Stomach (tissue), 4 donors: Measurements from ENCODE around the gene PHF23.

ENCODE experiments used
- POLR2A ChIP-seq, 4 donors: fragments of 450-650 bp; IDR thresholded peaks; one replicate each; pipeline ENCODE4 v1.6.1; 2016; ENCODE audit warnings: antibody characterized with exemption in 4 of 4, control low read depth in 2 of 4, mild to moderate bottlenecking in 1 of 4, moderate library complexity in 1 of 4
- TF ChIP-seq, protein P1 (sequence below), 7 experiments: fragments of 450-650 bp in 4 of 7; fragments of 200-600 bp in 3 of 7; sonication (generic) in 3 of 7; IDR thresholded peaks; one replicate each; pipeline ENCODE4 v1.5.1; 2016 to 2019; ENCODE audit warnings: antibody characterized with exemption in 7 of 7, control low read depth in 2 of 7, mild to moderate bottlenecking in 1 of 7

DNA sequence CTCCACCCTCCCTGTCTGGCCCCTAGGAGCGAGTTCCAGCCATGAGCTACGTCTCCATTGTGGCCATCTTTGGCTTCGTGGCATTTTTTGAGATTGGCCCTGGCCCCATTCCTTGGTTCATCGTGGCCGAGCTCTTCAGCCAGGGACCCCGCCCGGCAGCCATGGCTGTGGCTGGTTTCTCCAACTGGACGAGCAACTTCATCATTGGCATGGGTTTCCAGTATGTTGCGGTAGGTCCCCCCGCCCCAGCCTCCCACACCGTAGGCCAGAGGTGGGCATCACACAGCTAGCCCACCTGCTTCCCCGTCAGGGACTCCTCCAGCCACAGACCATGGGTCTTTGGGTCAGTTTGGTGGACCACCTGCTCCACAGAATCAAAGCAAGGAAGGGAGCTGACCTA lies 46.4 kb upstream of the PHF23 start:
- TF ChIP-seq, protein P1, sequence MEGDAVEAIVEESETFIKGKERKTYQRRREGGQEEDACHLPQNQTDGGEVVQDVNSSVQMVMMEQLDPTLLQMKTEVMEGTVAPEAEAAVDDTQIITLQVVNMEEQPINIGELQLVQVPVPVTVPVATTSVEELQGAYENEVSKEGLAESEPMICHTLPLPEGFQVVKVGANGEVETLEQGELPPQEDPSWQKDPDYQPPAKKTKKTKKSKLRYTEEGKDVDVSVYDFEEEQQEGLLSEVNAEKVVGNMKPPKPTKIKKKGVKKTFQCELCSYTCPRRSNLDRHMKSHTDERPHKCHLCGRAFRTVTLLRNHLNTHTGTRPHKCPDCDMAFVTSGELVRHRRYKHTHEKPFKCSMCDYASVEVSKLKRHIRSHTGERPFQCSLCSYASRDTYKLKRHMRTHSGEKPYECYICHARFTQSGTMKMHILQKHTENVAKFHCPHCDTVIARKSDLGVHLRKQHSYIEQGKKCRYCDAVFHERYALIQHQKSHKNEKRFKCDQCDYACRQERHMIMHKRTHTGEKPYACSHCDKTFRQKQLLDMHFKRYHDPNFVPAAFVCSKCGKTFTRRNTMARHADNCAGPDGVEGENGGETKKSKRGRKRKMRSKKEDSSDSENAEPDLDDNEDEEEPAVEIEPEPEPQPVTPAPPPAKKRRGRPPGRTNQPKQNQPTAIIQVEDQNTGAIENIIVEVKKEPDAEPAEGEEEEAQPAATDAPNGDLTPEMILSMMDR (IDR thresholded peaks at IDR 0.05): no peak
- no peak for TF ChIP-seq POLR2A (IDR thresholded peaks at IDR 0.05)
